ENCODE results near the gene TRPV2. TPM values are rescaled to one million over a fixed set of nuclear protein-coding genes. Genes with fewer than 3 reads are reported as not detected.
A peak's percentile ranks its signal among the peaks of the same experiment; 100 is the strongest.
"Not testable (repeated sequence)": the region's sequence is repeated elsewhere in the genome, so short reads cannot be mapped to it uniquely, and the experiment has no call there.

The TRPV2 gene
- total and polyA plus RNA-seq, 9 of the 15 experiments (the other 6 are each of a cell fraction or from before 2014, with no cell fraction given): 10.0 to 97.5 (median 30.3) TPM

DNA sequence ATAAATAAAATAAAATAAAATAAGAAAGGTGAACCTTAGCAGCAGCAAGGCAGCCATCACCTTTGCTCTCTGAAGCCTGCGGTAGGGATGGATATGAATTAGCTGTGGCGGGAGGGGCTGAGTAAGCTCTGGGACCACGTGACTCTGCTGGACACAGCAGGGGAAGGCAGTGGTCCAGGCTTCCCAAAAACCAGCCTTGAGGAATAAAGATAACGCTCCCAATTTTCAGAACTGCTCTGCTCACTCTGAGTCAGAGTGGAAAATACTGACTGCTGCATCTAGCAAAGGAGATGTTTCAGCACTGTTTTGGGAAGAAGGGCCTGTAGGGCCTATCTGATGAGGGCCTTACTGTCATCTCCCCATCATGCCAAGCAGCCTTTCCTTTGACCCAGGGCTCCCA lies 19.5 kb upstream of the TRPV2 start:
- intact Hi-C loops (cut with micrococcal nuclease); BruUV-seq (replicated peaks); in situ Hi-C loops (cut with MboI); H3K9me3 ChIP-seq (replicated peaks; ENCODE audit: control insufficient read depth, insufficient read depth, low read depth, low read length); H3K4me2 ChIP-seq (ENCODE audit: insufficient read depth, low read length); H3K79me2 ChIP-seq (ENCODE audit: control insufficient read depth, insufficient read depth, low read length); H3K9ac ChIP-seq (ENCODE audit: insufficient read depth in 1 of 2, low read depth in 2 of 2, low read length in 2 of 2); H3K36me3 ChIP-seq (ENCODE audit: control insufficient read depth, insufficient read depth, low read length); H3K27me3 ChIP-seq (ENCODE audit: control insufficient read depth in 2 of 2, insufficient read depth in 2 of 2, low read length in 2 of 2); H2AFZ ChIP-seq (ENCODE audit: low read depth, low read length); CTCF ChIA-PET (ENCODE audit: low intra/inter-chr PET ratio); H3K4me3 ChIP-seq; H4K20me1 ChIP-seq (replicated peaks; ENCODE audit: control insufficient read depth, insufficient read depth, low read length); H3K9me1 ChIP-seq (ENCODE audit: control insufficient read depth, insufficient read depth, low read length); TF ChIP-seq TOE1 (CRISPR knock-in tag; IDR thresholded peaks at IDR 0.05; ENCODE audit: borderline replicate concordance, low read depth): not testable (repeated sequence)
- TF ChIP-seq RCOR1 (IDR thresholded peaks at IDR 0.05; ENCODE audit: borderline replicate concordance in 1 of 2, low read depth in 2 of 2, low read length in 2 of 2) (peak in 1 of 2 experiments; percentile 16; a peak in 1 of 4 replicates), TOE1 (IDR thresholded peaks at IDR 0.05; ENCODE audit: borderline replicate concordance) (peak; percentile 83), RAD51 (IDR thresholded peaks at IDR 0.05; ENCODE audit: borderline replicate concordance, low read depth) (peak; percentile 79), CTBP1 (IDR thresholded peaks at IDR 0.05; ENCODE audit: borderline replicate concordance) (0 out of 2 replicates have a peak, but pooled peaks have one; percentile 15), CBFA2T2 (conservative IDR thresholded peaks at IDR 0.05) (peak; percentile 39; the same call in 1 of the 2 replicates), ZFX (CRISPR knock-in tag; IDR thresholded peaks at IDR 0.05) (0 out of 2 replicates have a peak, but pooled peaks have one; percentile 11), USF2 (CRISPR knock-in tag; IDR thresholded peaks at IDR 0.05) (peak; percentile 80)
- TF ChIP-seq, protein P1, sequence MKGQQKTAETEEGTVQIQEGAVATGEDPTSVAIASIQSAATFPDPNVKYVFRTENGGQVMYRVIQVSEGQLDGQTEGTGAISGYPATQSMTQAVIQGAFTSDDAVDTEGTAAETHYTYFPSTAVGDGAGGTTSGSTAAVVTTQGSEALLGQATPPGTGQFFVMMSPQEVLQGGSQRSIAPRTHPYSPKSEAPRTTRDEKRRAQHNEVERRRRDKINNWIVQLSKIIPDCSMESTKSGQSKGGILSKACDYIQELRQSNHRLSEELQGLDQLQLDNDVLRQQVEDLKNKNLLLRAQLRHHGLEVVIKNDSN (CRISPR knock-in tag; IDR thresholded peaks at IDR 0.05): peak; percentile 70
- TF ChIP-seq, protein P2, sequence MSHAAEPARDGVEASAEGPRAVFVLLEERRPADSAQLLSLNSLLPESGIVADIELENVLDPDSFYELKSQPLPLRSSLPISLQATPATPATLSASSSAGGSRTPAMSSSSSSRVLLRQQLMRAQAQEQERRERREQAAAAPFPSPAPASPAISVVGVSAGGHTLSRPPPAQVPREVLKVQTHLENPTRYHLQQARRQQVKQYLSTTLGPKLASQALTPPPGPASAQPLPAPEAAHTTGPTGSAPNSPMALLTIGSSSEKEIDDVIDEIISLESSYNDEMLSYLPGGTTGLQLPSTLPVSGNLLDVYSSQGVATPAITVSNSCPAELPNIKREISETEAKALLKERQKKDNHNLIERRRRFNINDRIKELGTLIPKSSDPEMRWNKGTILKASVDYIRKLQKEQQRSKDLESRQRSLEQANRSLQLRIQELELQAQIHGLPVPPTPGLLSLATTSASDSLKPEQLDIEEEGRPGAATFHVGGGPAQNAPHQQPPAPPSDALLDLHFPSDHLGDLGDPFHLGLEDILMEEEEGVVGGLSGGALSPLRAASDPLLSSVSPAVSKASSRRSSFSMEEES (CRISPR knock-in tag; IDR thresholded peaks at IDR 0.05): peak; percentile 87
- Histone ChIP-seq H3K4me1 (replicated peaks in 1 of 2; ENCODE audit: control insufficient read depth in 2 of 2, insufficient read depth in 2 of 2, low read length in 2 of 2) (peaks cover 2 to 21% of the 10 kb centered on the region in 2 experiments; a peak in 4 of 5 replicates), H3K27ac (ENCODE audit: extremely low read depth, low read depth, low read length) (peak overlapping the region; percentile 40; the same call in 2 of the 3 replicates)
- FAIRE-seq (peak; percentile 6), ATAC-seq (peak; percentile 52), DNase-seq (ENCODE audit: extremely low read depth in 1 of 4, low spot score in 3 of 4) (peak in 2 of 4 experiments; percentile 34 to 54)
- 14% methylated on average over 3 of the region's 4 CpGs for WGBS (ENCODE audit: insufficient coverage, low coverage, missing lambda C conversion rate)
- POLR2A ChIA-PET: interaction anchor here (0.6 to 2.5 kb wide), 3 partner anchors 13 to 48 kb away, joined by 3 to 13 read pairs (median 6); partner anchors contain the start of gene UBB
